GM19238 (cell line): Measurements from ENCODE around the gene MMRN2.
"Not testable (repeated sequence)": the region's sequence is repeated elsewhere in the genome, so short reads cannot be mapped to it uniquely, and the experiment has no call there.

Source experiments
- DNase-seq: peaks from one replicate; pipeline ENCODE4 v3.0.0; 2011; ENCODE audit warnings: low spot score; ENCODE audit not compliant: insufficient read length

The MMRN2 gene

GRCh38 chr10:86957471-86958115 lies at the start of gene MMRN2:
Gene MMRN2 (minus strand): TSS chr10:86957615. CDS start chr10:86957541, 74 bp downstream.
- DNase-seq: no peak

- not testable (repeated sequence) for DNase-seq
Observed at GRCh38 chr10:87007124-87007523, 49.7 kb upstream of the MMRN2 start.

GRCh38 chr10:87000491-87000890 lies 43.1 kb upstream of the MMRN2 start:
- no peak for DNase-seq

- DNase-seq: not testable (repeated sequence)
Observed at GRCh38 chr10:86999802-87000403, 42.5 kb upstream of the MMRN2 start.

- DNase-seq: no peak
Observed at GRCh38 chr10:86992929-86993328, 35.5 kb upstream of the MMRN2 start.

GRCh38 chr10:86992456-86992855 lies 35.0 kb upstream of the MMRN2 start:
- no peak for DNase-seq

GRCh38 chr10:86991362-86991761 lies 33.9 kb upstream of the MMRN2 start:
- DNase-seq: not testable (repeated sequence)

- no peak for DNase-seq
Observed at GRCh38 chr10:86988520-86988919, 31.1 kb upstream of the MMRN2 start.

GRCh38 chr10:86984498-86984897 lies 27.1 kb upstream of the MMRN2 start:
- DNase-seq: not testable (repeated sequence)

- no peak for DNase-seq
Observed at GRCh38 chr10:86981716-86982115, 24.3 kb upstream of the MMRN2 start.

- not testable (repeated sequence) for DNase-seq
Observed at GRCh38 chr10:86981020-86981419, 23.6 kb upstream of the MMRN2 start.

GRCh38 chr10:86979977-86980448 lies 22.6 kb upstream of the MMRN2 start:
- DNase-seq: no peak

GRCh38 chr10:86979296-86979818 lies 21.9 kb upstream of the MMRN2 start:
- no peak for DNase-seq

- not testable (repeated sequence) for DNase-seq
Observed at GRCh38 chr10:86978457-86978856, 21.0 kb upstream of the MMRN2 start.

GRCh38 chr10:86976362-86977056 lies 19.1 kb upstream of the MMRN2 start:
- DNase-seq: no peak

- DNase-seq: no peak
Observed at GRCh38 chr10:86974484-86974883, 17.1 kb upstream of the MMRN2 start.

- DNase-seq: no peak
Observed at GRCh38 chr10:86972613-86973380, 15.4 kb upstream of the MMRN2 start.

- DNase-seq: peak; percentile 79
Observed at GRCh38 chr10:86971232-86971991, 14.0 kb upstream of the MMRN2 start.

GRCh38 chr10:86970982-86971231 lies 13.5 kb upstream of the MMRN2 start:
- no peak for DNase-seq

GRCh38 chr10:86970162-86970981 lies 13.0 kb upstream of the MMRN2 start:
- no peak for DNase-seq
